HT1080 (cell line): ENCODE measurements around the gene SLC5A1. TPM values are rescaled to one million over a fixed set of nuclear protein-coding genes. Genes with fewer than 3 reads are reported as not detected.
A peak's percentile ranks its signal among the peaks of the same experiment; 100 is the strongest.

Source experiments
- DNase-seq: peaks from one replicate; pipeline ENCODE4 v3.0.0-alpha.2; 2015; ENCODE audit warnings: low read depth
- polyA plus RNA-seq, 2 experiments: library from polyadenylated mRNA; depleted of rRNA; stranded (reverse); fragments of >200 nt; gene quantifications; 2 replicates each; pipeline ENCODE4 v1.2.3, GENCODE V29; 2015
- total RNA-seq: library from RNA; depleted of rRNA; stranded (reverse); fragments of >200 nt; shearing (Covaris generic); gene quantifications from 2 replicates; pipeline ENCODE4 v1.2.3, GENCODE V29; 2014; rRNA removed

Gene SLC5A1
- total RNA-seq = not detected in 2 replicates
- polyA plus RNA-seq (2015; cell fraction: cytosol; rRNA removed) = not detected in 2 replicates
- not detected in 2 replicates for polyA plus RNA-seq (2015; cell fraction: nucleus; rRNA removed)

GRCh38 chr22:32042924-32043323 is at the start of gene SLC5A1:
Gene SLC5A1 (plus strand): TSS chr22:32043261. CDS start chr22:32043282, 21 bp downstream.
- DNase-seq = no peak

GRCh38 chr22:31995046-31995445 is 48.0 kb upstream of the SLC5A1 start:
- no peak for DNase-seq

GRCh38 chr22:31995807-31996206 is 47.3 kb upstream of the SLC5A1 start:
- no peak for DNase-seq

GRCh38 chr22:31998784-31999385 is 44.2 kb upstream of the SLC5A1 start:
- no peak for DNase-seq

GRCh38 chr22:32000181-32000580 is 42.9 kb upstream of the SLC5A1 start:
- DNase-seq = no peak

- DNase-seq = peak; percentile 52
These were observed 37.6 kb upstream of the SLC5A1 start for GRCh38 chr22:32005453-32005852.

GRCh38 chr22:32013200-32013599 is 29.9 kb upstream of the SLC5A1 start:
- no peak for DNase-seq

- DNase-seq = no peak
These were observed 27.0 kb upstream of the SLC5A1 start for GRCh38 chr22:32016081-32016480.

- DNase-seq = peak; percentile 46
These were observed 25.0 kb upstream of the SLC5A1 start for GRCh38 chr22:32018056-32018455.

- peak; percentile 97 for DNase-seq
These were observed 22.9 kb upstream of the SLC5A1 start for GRCh38 chr22:32020117-32020516.

- no peak for DNase-seq
These were observed 21.3 kb upstream of the SLC5A1 start for GRCh38 chr22:32021716-32022115.

GRCh38 chr22:32023251-32023827 is 19.7 kb upstream of the SLC5A1 start:
- no peak for DNase-seq

- peak; percentile 80 for DNase-seq
These were observed 18.3 kb upstream of the SLC5A1 start for GRCh38 chr22:32024796-32025195.

GRCh38 chr22:32030518-32031247 is 12.4 kb upstream of the SLC5A1 start:
- DNase-seq = no peak

- no peak for DNase-seq
These were observed 11.6 kb upstream of the SLC5A1 start for GRCh38 chr22:32031466-32031865.

GRCh38 chr22:32034275-32034674 is 8.8 kb upstream of the SLC5A1 start:
- DNase-seq = no peak

GRCh38 chr22:32037236-32037635 is 5.8 kb upstream of the SLC5A1 start:
- no peak for DNase-seq

GRCh38 chr22:32040324-32040904 is 2.6 kb upstream of the SLC5A1 start:
- no peak for DNase-seq

- no peak for DNase-seq
These were observed 330 bp downstream of the SLC5A1 start for GRCh38 chr22:32043391-32043790.

GRCh38 chr22:32044477-32044876 is 1.4 kb downstream of the SLC5A1 start:
- no peak for DNase-seq

- peak; percentile 4 for DNase-seq
These were observed 1.9 kb downstream of the SLC5A1 start for GRCh38 chr22:32044913-32045312.

GRCh38 chr22:32048069-32048468 is 5.0 kb downstream of the SLC5A1 start:
- DNase-seq = no peak
